Left lung (tissue), 10 donors: ENCODE results near the gene CFTR. TPM values are rescaled to one million over a fixed set of nuclear protein-coding genes. Genes with fewer than 3 reads are reported as not detected.
"Not testable (repeated sequence)": the region's sequence is repeated elsewhere in the genome, so short reads cannot be mapped to it uniquely, and the experiment has no call there.

ENCODE experiments used
- ATAC-seq: fragments of 200-7000 bp; cut with Tn5 transposase; one replicate; pipeline ENCODE4 v1.9.1; 2020; ENCODE audit warnings: moderate library complexity
- DNase-seq, 4 donors: peaks; one replicate each; pipeline ENCODE4 v3.0.0-alpha.2; 2013 to 2020
- H3K27ac ChIP-seq, 2 donors: fragments of 200-600 bp; sonication (generic) in 1 of 2; one replicate each; pipeline versions ENCODE4 v1.5.0 to v1.8.0; 2020 to 2021
- H3K27me3 ChIP-seq, 2 donors: fragments of 200-600 bp; sonication (generic) in 1 of 2; one replicate each; pipeline versions ENCODE4 v1.5.0 to v1.8.0; 2020 to 2021
- H3K36me3 ChIP-seq, 2 donors: fragments of 200-600 bp; sonication (generic) in 1 of 2; one replicate each; pipeline versions ENCODE4 v1.5.0 to v1.8.0; 2020 to 2021
- H3K4me1 ChIP-seq, 2 donors: fragments of 200-600 bp; one replicate each; pipeline ENCODE4 v1.8.0; 2021
- H3K4me3 ChIP-seq, 2 donors: fragments of 200-600 bp; sonication (generic) in 1 of 2; one replicate each; pipeline versions ENCODE4 v1.5.0 to v1.8.0; 2020 to 2021; ENCODE audit warnings: mild to moderate bottlenecking in 1 of 2
- H3K9me3 ChIP-seq, 2 donors: fragments of 200-600 bp; sonication (generic) in 1 of 2; one replicate each; pipeline versions ENCODE4 v1.5.0 to v1.8.0; 2020 to 2021
- intact Hi-C, 2 donors: fragments of 100-400 bp; cut with DNase I; formaldehyde crosslinking; loops; one replicate each; pipeline versions ENCODE4 v1.11.2 to v1.14.2; 2022
- polyA plus RNA-seq, 6 donors: library from polyadenylated mRNA; unstranded; fragments of 120-200 nt; gene quantifications; one replicate each; pipeline ENCODE4 v1.2.1, GENCODE V29; 2013; ENCODE audit not compliant: insufficient read length in 6 of 6
- total RNA-seq, 2 donors: library from RNA; stranded (reverse); fragmentation: NEBNext Ultra II Directional; extraction: Animal tissue kit (Norgen Biotek cat#: 25700); gene quantifications; one replicate each; pipeline ENCODE4 v1.2.1, GENCODE V29; 2021
- TF ChIP-seq, protein P1 (sequence below), 2 donors: fragments of 200-600 bp; sonication (generic) in 1 of 2; IDR thresholded peaks; one replicate each; pipeline versions ENCODE4 v1.5.0 to v1.8.0; 2021; ENCODE audit warnings: antibody characterized with exemption in 2 of 2
- donor health status: DM: no; HTN: yes; CAD: no.
- donor health status: DM: no; HTN: no; CAD: no.

CFTR gene
- total and polyA plus RNA-seq, 8 donors, result 15.4 to 40.6 (median 31.2) TPM

DNA sequence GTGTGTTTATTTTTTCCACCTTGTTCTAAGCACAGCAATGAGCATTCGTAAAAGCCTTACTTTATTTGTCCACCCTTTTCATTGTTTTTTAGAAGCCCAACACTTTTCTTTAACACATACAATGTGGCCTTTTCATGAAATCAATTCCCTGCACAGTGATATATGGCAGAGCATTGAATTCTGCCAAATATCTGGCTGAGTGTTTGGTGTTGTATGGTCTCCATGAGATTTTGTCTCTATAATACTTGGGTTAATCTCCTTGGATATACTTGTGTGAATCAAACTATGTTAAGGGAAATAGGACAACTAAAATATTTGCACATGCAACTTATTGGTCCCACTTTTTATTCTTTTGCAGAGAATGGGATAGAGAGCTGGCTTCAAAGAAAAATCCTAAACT lies 28.9 kb downstream of the CFTR start:
- H3K27me3 ChIP-seq, result no peaks in the 10 kb centered on the region
- H3K36me3 ChIP-seq, result no peaks in the 10 kb centered on the region
- intact Hi-C loops, result no loop called here
- no peak for ATAC-seq
- DNase-seq, result no peak
- no peaks in the 10 kb centered on the region for H3K4me1 ChIP-seq
- no peak overlapping the region for H3K4me3 ChIP-seq
- TF ChIP-seq, protein P1, sequence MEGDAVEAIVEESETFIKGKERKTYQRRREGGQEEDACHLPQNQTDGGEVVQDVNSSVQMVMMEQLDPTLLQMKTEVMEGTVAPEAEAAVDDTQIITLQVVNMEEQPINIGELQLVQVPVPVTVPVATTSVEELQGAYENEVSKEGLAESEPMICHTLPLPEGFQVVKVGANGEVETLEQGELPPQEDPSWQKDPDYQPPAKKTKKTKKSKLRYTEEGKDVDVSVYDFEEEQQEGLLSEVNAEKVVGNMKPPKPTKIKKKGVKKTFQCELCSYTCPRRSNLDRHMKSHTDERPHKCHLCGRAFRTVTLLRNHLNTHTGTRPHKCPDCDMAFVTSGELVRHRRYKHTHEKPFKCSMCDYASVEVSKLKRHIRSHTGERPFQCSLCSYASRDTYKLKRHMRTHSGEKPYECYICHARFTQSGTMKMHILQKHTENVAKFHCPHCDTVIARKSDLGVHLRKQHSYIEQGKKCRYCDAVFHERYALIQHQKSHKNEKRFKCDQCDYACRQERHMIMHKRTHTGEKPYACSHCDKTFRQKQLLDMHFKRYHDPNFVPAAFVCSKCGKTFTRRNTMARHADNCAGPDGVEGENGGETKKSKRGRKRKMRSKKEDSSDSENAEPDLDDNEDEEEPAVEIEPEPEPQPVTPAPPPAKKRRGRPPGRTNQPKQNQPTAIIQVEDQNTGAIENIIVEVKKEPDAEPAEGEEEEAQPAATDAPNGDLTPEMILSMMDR (IDR thresholded peaks at IDR 0.05), result no peak
- H3K27ac ChIP-seq, result no peak overlapping the region
- no peaks in the 10 kb centered on the region for H3K9me3 ChIP-seq

DNA sequence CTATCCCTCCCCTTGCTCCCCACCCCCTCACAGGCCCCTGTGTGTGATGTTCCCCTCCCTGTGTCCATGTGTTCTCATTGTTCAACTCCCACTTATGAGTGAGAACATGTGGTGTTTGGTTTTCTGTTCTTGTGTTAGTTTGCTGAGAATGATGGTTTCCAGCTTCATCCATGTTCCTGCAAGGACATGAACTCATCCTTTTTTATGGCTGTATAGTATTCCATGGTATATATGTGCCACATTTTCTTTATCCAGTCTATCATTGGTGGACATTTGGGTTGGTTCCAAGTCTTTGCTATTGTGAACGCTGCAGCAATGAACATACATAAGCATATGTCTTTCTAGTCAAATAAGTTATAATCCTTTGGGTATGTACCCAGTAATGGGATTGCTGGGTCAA lies 37.4 kb downstream of the CFTR start:
- H3K27me3 ChIP-seq, H3K27ac ChIP-seq, intact Hi-C loops, ATAC-seq, H3K36me3 ChIP-seq, H3K4me1 ChIP-seq, H3K9me3 ChIP-seq, H3K4me3 ChIP-seq, DNase-seq: not testable (repeated sequence)

DNA sequence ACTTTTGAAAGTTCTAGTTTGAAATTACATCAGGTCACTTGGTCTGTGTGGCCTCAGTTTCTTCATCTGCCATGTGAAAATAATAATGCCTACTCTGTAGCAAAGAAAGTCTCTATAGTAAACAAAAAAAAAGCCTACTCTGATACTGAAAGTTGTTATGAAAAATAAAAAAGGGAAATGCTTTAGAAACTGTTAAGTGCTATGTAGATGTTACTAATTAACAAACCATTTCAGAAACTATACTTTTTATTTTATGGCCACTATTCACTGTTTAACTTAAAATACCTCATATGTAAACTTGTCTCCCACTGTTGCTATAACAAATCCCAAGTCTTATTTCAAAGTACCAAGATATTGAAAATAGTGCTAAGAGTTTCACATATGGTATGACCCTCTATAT lies 50.6 kb downstream of the CFTR start:
- no peak overlapping the region for H3K27ac ChIP-seq
- TF ChIP-seq, protein P1 (IDR thresholded peaks at IDR 0.05), result no peak
- H3K4me3 ChIP-seq, result no peak overlapping the region
- DNase-seq (no peak), ATAC-seq (no peak)
- H3K9me3 ChIP-seq, result peaks cover 0 to 2% of the 10 kb centered on the region in 2 donors
- H3K4me1 ChIP-seq, result no peaks in the 10 kb centered on the region
- H3K27me3 ChIP-seq, result no peaks in the 10 kb centered on the region
- intact Hi-C loops, result no loop called here
- no peaks in the 10 kb centered on the region for H3K36me3 ChIP-seq

DNA sequence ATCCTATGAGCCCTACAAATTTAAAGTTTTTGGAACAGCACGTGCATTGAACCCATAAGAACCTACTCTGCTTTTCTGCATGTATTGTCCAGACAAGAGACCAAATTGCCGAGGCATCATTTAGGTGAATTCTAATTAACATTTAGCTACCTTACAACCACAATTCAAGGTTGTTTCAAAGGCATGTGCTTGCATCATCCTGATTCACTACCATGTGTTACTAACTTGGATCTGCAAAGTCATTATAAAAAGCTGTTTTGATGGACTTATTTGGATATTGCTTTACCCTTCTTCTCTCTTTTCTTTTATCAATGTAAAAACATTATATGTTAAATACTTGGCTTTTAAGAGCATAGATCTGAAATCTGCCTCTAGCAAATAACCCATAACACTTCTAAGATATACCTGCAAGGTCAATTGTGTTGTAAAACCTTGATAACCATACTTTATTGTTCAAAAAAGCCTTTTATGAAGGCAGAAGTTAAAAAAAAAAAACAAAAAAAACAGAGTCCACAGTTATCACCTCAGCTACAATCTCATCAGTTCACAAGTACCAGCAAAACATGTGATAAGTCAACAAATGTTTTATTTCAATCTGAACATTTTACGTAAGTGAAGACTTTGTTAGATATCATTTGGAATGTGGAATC lies 51.9 kb downstream of the CFTR start:
- no peaks in the 10 kb centered on the region for H3K27me3 ChIP-seq
- H3K4me3 ChIP-seq, result no peak overlapping the region
- ATAC-seq, result no peak
- no peaks in the 10 kb centered on the region for H3K36me3 ChIP-seq
- no peak for DNase-seq
- peaks cover 0 to 2% of the 10 kb centered on the region in 2 donors for H3K9me3 ChIP-seq
- intact Hi-C loops, result no loop called here
- H3K4me1 ChIP-seq, result no peaks in the 10 kb centered on the region
- no peak overlapping the region for H3K27ac ChIP-seq
- TF ChIP-seq, protein P1 (IDR thresholded peaks at IDR 0.05), result no peak

DNA sequence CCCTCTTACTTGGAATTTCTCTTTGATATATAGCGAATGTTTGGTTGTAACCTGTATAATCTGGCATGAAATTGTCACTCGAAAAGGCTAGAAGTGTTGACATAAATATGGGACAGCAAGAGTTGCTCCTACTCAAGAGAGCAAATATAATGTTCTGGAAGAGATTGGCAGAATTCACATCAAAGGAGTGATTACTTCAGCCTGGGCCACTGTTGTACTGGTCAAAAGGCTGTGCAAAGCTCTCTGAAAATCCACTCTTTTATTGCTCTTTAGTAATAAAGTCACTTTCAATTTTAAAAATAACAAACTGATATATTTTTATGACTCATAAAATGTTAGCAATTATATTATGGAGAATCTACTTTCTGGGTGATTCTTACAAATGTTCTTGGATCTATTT lies 58.2 kb downstream of the CFTR start:
- Histone ChIP-seq H3K36me3 (no peaks in the 10 kb centered on the region), H3K27ac (no peak overlapping the region), H3K4me3 (no peak overlapping the region), H3K9me3 (no peaks in the 10 kb centered on the region), H3K4me1 (no peaks in the 10 kb centered on the region), H3K27me3 (no peaks in the 10 kb centered on the region)
- intact Hi-C loops, result no loop called here
- no peak for DNase-seq
- TF ChIP-seq, protein P1 (IDR thresholded peaks at IDR 0.05), result no peak
- ATAC-seq, result peak; percentile 40

DNA sequence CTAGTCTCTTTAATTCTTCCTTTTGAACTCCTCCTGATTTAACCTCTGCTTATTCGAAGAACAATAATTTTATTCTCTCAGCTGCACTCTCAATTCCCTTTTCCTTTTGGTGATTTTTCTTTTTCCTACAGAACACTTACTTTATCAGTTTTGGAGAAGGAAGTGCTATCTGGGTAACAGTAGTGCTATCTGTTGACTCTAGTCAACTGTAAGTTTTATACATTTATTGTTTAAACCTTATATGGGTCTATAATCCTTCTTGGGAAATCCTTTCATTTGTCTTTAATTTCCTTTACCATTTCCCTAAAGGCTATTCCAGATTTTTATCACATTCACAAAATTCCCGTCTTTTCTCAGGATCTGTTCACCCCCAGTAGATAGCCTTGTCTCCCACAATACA lies 64.2 kb downstream of the CFTR start:
- TF ChIP-seq, protein P1 (IDR thresholded peaks at IDR 0.05), result no peak
- no peak overlapping the region for H3K4me3 ChIP-seq
- no peaks in the 10 kb centered on the region for H3K4me1 ChIP-seq
- no peak overlapping the region for H3K27ac ChIP-seq
- H3K27me3 ChIP-seq, result no peaks in the 10 kb centered on the region
- H3K9me3 ChIP-seq, result no peaks in the 10 kb centered on the region
- no peak for DNase-seq
- ATAC-seq, result no peak
- no peaks in the 10 kb centered on the region for H3K36me3 ChIP-seq
- intact Hi-C loops, result no loop called here
